Measurements from ENCODE around the gene TBC1D3H. TPM values are rescaled to one million over a fixed set of nuclear protein-coding genes. Genes with fewer than 3 reads are reported as not detected.
"Not testable (repeated sequence)": the region's sequence is repeated elsewhere in the genome, so short reads cannot be mapped to it uniquely, and the experiment has no call there.

TBC1D3H gene
- 1 to 10 TPM in 1 of 2 experiments, under 1 TPM in 1; 0.84 to 1.0 TPM for total RNA-seq

DNA sequence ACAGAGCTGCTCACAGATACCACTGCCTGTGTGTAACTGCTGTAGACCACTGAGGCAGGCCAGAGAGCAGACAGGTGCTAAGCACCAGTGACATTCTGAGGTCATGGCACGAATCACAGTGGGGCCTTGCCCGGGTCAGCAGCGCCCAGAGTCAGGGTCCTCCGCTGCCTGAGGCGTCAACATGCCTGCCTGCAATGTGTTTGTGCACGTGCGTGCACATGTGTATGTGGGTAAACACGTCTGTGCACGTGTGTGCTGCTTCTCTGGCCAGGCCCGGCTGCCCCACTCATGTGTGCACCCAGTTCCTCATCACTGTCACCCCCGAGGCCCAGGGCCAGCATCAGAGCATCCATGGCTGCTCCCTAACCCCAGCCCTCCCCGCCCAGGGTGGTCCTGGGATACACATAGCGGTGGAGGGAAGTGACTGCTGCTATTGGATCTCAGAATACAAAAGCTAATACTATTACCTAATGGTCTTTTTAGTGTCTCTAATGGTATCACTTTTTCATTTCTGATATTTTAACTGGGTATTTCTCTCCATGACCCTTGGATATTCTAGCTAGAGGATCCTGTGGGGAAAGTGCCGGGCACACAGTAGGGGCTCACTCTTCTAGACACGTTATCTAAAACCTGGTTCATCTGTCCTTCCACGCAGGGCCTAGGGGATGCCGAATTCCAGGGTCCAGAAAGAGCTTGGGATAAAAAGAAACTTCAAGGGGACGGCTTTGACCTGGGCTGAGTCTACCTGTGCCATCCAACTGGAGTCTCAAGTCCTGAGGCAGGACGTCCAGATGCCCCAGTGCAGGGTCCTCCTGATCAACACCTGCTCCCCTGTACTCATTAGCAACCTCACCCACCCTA, at the start of gene TBC1D3H:
TSS of gene TBC1D3H (minus strand) at position 51 of the 861 bp plus-strand sequence. CDS start 1,540 bp downstream, outside the sequence.
- CTCF ChIA-PET, POLR2A ChIA-PET: not testable (repeated sequence)

DNA sequence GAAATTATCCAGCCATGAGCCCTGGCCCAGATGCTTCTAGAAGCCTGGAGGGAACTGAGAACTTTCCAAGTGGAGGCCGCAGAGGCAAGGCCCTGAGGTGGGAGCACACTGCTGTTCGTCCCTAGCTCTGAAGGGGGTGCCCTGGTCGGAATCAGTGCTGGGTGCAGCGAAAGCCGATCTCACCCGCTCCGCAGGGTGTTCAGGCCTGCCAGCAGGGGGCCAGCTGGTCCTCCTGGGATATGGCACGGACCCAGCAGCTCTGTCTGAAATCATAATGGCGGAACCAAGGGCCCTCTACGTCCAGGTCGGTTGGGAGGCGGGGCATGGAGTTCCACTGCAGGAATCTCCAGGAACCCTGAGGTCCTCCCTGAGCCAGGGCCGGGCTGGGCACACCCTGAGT, 40.7 kb upstream of the TBC1D3H start:
- CTCF ChIA-PET, POLR2A ChIA-PET: not testable (repeated sequence)

DNA sequence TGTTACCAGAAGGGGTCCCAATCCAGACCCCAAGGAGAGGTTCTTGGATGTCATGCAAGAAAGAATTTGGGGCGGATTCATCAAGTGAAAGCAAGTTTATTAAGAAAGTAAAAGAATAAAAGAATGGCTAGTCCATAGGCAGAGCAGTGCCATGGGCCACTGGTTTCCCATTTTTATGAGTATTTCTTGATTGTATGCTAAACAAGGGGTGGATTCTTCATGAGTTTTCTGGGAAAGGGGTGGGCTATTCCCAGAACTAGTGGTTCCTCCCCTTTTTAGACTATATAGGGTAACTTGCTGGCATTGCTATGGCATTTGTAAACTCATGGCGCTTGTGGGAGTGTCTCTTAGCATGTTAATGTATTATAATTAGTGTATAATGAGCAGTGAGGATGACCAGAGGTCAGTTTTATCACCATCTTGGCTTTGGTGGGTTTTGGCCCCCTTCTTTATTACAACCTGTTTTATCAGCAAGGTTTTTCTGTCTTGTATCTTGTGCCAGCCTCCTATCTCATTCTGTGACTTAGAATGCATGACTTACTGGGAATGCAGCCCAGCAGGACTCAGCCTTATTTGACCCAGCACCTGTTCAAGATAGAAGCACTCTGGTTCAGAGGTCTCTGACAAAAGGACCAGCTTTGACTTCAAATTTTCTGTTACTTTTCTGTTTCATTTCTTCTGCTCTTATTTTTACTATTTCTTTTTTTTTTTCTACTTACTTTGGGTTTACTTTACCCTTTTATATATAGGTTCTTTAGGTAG, 27.1 kb upstream of the TBC1D3H start:
- CTCF ChIA-PET, POLR2A ChIA-PET: not testable (repeated sequence)

DNA sequence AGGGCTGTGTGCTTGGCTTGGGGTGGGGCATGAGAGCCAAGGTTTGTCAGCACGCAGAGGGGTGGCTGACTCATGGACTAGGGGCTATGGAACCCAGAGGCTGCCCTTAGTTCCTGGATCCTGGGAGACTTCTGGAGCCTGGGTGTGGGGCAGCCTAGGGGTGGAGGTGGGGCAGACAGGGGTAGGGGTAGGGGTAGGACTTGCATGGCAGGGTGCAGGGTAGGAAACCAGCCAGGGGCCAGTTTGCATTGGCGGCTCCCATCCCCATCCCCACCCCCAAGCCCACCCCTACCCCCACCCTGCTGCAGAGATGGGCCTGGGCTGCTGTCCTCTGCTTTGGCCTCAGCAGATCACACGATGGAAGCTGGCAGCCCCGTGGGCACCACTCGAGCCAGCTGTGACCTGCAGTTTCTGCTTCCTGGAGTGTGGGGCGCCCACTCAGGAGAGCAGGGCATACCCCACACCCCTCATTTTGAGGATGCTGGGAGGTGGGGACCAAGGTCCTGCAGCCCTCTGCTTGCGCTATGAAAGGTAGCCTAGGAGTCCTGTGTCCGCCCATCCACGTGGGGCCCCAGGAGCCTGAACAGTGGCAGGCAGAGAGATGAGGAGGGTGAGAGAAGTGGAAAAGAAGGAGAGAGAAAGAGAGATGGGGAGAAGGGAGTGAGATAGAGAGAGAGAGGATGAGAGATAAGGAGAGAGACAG, 2.9 kb upstream of the TBC1D3H start:
- CTCF ChIA-PET, POLR2A ChIA-PET: not testable (repeated sequence)

DNA sequence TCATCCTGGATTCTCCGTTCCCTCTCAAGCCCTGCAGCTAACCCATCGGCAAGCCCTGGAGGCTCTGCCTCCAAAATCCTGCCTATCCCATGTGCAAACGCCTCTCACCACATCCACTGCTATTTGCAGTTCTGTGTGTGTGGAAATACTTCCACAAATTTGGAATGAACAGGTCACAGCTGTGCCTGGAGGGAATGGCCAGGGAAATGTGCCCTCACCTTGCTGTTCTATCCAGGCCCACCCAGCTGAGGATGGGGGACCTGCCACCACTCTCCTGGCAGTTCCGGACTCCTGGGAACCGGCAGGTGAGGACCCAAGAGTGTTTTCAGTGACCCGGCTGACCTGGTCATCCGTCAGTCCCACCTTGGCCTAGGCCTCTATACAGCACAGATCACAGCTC, 12.3 kb downstream of the TBC1D3H start:
- CTCF ChIA-PET, POLR2A ChIA-PET: not testable (repeated sequence)

DNA sequence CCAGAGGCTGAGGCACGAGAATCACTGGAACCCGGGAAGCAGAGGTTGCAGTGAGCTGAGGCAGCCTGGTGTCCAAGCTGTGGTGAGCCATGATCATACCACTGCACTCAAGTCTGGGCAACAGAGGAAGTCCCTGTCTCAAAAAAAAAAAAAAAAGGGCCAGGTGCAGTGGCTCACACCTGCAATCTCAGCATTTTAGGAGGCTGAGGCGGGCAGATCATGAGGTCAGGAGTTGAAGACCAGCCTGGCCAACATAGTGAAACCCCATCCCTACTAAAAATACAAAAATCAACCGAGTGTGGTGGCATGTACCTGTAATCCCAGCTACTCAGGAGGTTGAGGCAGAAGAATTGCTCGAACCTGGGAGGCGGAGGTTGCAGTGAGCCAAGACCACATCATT, 25.7 kb downstream of the TBC1D3H start:
- CTCF ChIA-PET, POLR2A ChIA-PET: not testable (repeated sequence)

Other genes with a start within 250 kb of the TBC1D3H start
- gene TBC1D3B, start 211.8 kb downstream of the TBC1D3H start, total RNA-seq, result 1 to 10 TPM; 3.2 to 3.3 TPM
- gene CCL3L1, start 191.7 kb downstream of the TBC1D3H start, total RNA-seq, result 100 to 1,000 TPM; 238 to 245 TPM
- gene CCL4L2, start 177.4 kb downstream of the TBC1D3H start, total RNA-seq, result 100 to 1,000 TPM; 831 TPM
- gene TBC1D3I, start 123.9 kb downstream of the TBC1D3H start, total RNA-seq, result under 1 TPM; 0.36 to 0.44 TPM
- not detected for gene TBC1D3G, start 64.6 kb downstream of the TBC1D3H start, total RNA-seq
- 10 to 100 TPM; 55.4 to 59.3 TPM for gene ZNHIT3, start 98.2 kb upstream of the TBC1D3H start, total RNA-seq
- 100 to 1,000 TPM; 152 to 153 TPM for gene MYO19, start 146.4 kb upstream of the TBC1D3H start, total RNA-seq
- 10 to 100 TPM; 36.7 to 37.6 TPM for gene PIGW, start 146.6 kb upstream of the TBC1D3H start, total RNA-seq
- gene GGNBP2, start 156.5 kb upstream of the TBC1D3H start, total RNA-seq, result 10 to 100 TPM; 64.7 to 67.1 TPM
- gene DHRS11, start 203.4 kb upstream of the TBC1D3H start, total RNA-seq, result 10 to 100 TPM; 12.8 to 15.5 TPM
- gene MRM1, start 213.1 kb upstream of the TBC1D3H start, total RNA-seq, result 10 to 100 TPM; 24.9 to 26.6 TPM

Measured in activated CD8-positive, alpha-beta memory T cell treated with anti-CD3 and anti-CD28 coated beads for 36 hours (primary cell).